Esophagus squamous epithelium (tissue), 5 donors: ENCODE data around the gene KLF16. TPM values are rescaled to one million over a fixed set of nuclear protein-coding genes. Genes with fewer than 3 reads are reported as not detected.

ENCODE experiments used
- DNase-seq: peaks from one replicate; lab custom pipeline; 2025; lab: John Stamatoyannopoulos, UW
- H3K27ac ChIP-seq, 4 donors: fragments of 200-600 bp; sonication (generic); one replicate each; pipeline ENCODE4 v1.5.1; 2016 to 2019; ENCODE audit warnings: mild to moderate bottlenecking in 1 of 4
- H3K27me3 ChIP-seq, 4 donors: fragments of 200-600 bp; sonication (generic); 1 replicate in 3 of 4; 2 replicates in 1 of 4; pipeline versions ENCODE4 v1.5.1 to v1.6.0; 2017 to 2021; ENCODE audit warnings: antibody characterized with exemption in 1 of 4
- H3K36me3 ChIP-seq, 3 donors: fragments of 200-600 bp; sonication (generic); one replicate each; pipeline ENCODE4 v1.5.1; 2016 to 2019
- H3K4me1 ChIP-seq, 3 donors: fragments of 200-600 bp; sonication (generic); one replicate each; pipeline ENCODE4 v1.5.1; 2017 to 2019
- H3K4me3 ChIP-seq, 4 donors: fragments of 200-600 bp; sonication (generic); 1 replicate in 3 of 4; 2 replicates in 1 of 4; pipeline ENCODE4 v1.5.1; 2016 to 2019; ENCODE audit warnings: mild to moderate bottlenecking in 2 of 4, moderate library complexity in 1 of 4
- H3K9me3 ChIP-seq, 3 donors: fragments of 200-600 bp; sonication (generic); one replicate each; pipeline ENCODE4 v1.5.1; 2016 to 2019
- CTCF ChIP-seq, 6 experiments: fragments of 450-650 bp in 4 of 6; fragments of 200-600 bp in 2 of 6; sonication (generic) in 2 of 6; IDR thresholded peaks; one replicate each; pipeline ENCODE4 v1.5.1; 2016 to 2019; ENCODE audit warnings: antibody characterized with exemption in 6 of 6, mild to moderate bottlenecking in 4 of 6, moderate library complexity in 4 of 6
- POLR2A ChIP-seq, 4 donors: fragments of 450-650 bp; IDR thresholded peaks; one replicate each; pipeline ENCODE4 v1.6.1; 2017; ENCODE audit warnings: antibody characterized with exemption in 4 of 4, mild to moderate bottlenecking in 4 of 4, moderate library complexity in 3 of 4
- whole genome bisulfite sequencing, 2 donors: methylation state at CpG; one replicate each; pipeline ENCODE4 v1.1.5; 2018; 5-methylcytosine and 5-hydroxymethylcytosine counted together
- intact Hi-C: fragments of 100-400 bp; cut with DNase I; formaldehyde crosslinking; loops from one replicate; pipeline ENCODE4 v1.15.0; 2022
- total RNA-seq, 4 donors: library from RNA; depleted of rRNA; stranded (reverse); fragments of >200 nt; gene quantifications; one replicate each; pipeline ENCODE4 v1.1.0, GENCODE V29; 2016
- donor health status: DM: yes; HTN: yes; CAD: no.

The KLF16 gene
- total RNA-seq, 4 donors from 2014 or later, result 8.3 to 13.5 (median 9.1) TPM

- Histone ChIP-seq H3K27me3 (no peaks in the 10 kb centered on the region), H3K9me3 (no peaks in the 10 kb centered on the region), H3K36me3 (peaks cover 0 to 21% (median 5%) of the 10 kb centered on the region in 3 donors), H3K4me1 (peaks cover 6 to 38% (median 14%) of the 10 kb centered on the region in 3 donors), H3K4me3 (no peak overlapping the region), H3K27ac (no peak overlapping the region)
- no peak for DNase-seq
- WGBS, 2 donors, result 81 to 84% methylated on average over 6 to 8 of the region's 8 CpGs
- intact Hi-C loops, result no loop called here
- TF ChIP-seq POLR2A (IDR thresholded peaks at IDR 0.05) (no peak), CTCF (IDR thresholded peaks at IDR 0.05) (no peak)
Observed at GRCh38 chr19:1866693-1867348, 3.4 kb upstream of the KLF16 start.

GRCh38 chr19:1865172-1866010, 2.0 kb upstream of the KLF16 start:
- Histone ChIP-seq H3K27ac (peak overlapping the region; percentile 95 to 97 (median 96)), H3K9me3 (no peaks in the 10 kb centered on the region), H3K4me3 (peak overlapping the region; percentile 77 to 87 (median 86)), H3K36me3 (peaks cover 0 to 6% (median 5%) of the 10 kb centered on the region in 3 donors), H3K4me1 (peaks cover 21 to 43% (median 25%) of the 10 kb centered on the region in 3 donors), H3K27me3 (no peaks in the 10 kb centered on the region)
- intact Hi-C loops, result no loop called here
- DNase-seq, result no peak
- 92 to 97% methylated on average over 6 of the region's 17 CpGs for WGBS, 2 donors
- no peak for TF ChIP-seq POLR2A (IDR thresholded peaks at IDR 0.05)

GRCh38 chr19:1864480-1865171, 1.2 kb upstream of the KLF16 start:
- DNase-seq, result no peak
- H3K9me3 ChIP-seq, result no peaks in the 10 kb centered on the region
- peaks cover 28 to 51% (median 32%) of the 10 kb centered on the region in 3 donors for H3K4me1 ChIP-seq
- 6% methylated on average over 19 of the region's 52 CpGs; no CpG with 5 or more reads in 1 of the 2 donors for WGBS, 2 donors
- H3K36me3 ChIP-seq, result peaks cover 0 to 5% (median 0%) of the 10 kb centered on the region in 3 donors
- H3K4me3 ChIP-seq, result peak overlapping the region; percentile 77 to 87 (median 86)
- H3K27ac ChIP-seq, result peak overlapping the region; percentile 95 to 97 (median 96)
- intact Hi-C loops, result no loop called here
- H3K27me3 ChIP-seq, result no peaks in the 10 kb centered on the region
- peak in 2 of 4 donors; percentile 3 to 40 for TF ChIP-seq POLR2A (IDR thresholded peaks at IDR 0.05)
- peak; percentile 78 to 94 (median 88) for TF ChIP-seq CTCF (IDR thresholded peaks at IDR 0.05)

GRCh38 chr19:1863638-1864479, 480 bp upstream of the KLF16 start:
- intact Hi-C loops, result no loop called here
- TF ChIP-seq CTCF (IDR thresholded peaks at IDR 0.05) (peak in 1 of 6 experiments; percentile 2), POLR2A (IDR thresholded peaks at IDR 0.05) (no peak)
- peak; percentile 84 for DNase-seq
- Histone ChIP-seq H3K4me3 (peak overlapping the region; percentile 77 to 87 (median 86)), H3K4me1 (peaks cover 36 to 54% (median 40%) of the 10 kb centered on the region in 3 donors), H3K27me3 (no peaks in the 10 kb centered on the region), H3K36me3 (peaks cover 0 to 5% (median 0%) of the 10 kb centered on the region in 3 donors), H3K9me3 (no peaks in the 10 kb centered on the region), H3K27ac (peak overlapping the region; percentile 95 to 97 (median 96))
- WGBS, 2 donors, result no CpG with 5 or more reads among the region's 115 CpGs
